DOHH2 (cell line): ENCODE measurements around the gene ADTRP.

Experiments
- H3F3A ChIP-seq: fragments of 200-600 bp; sonication (generic), shearing (Covaris generic); 2 replicates; pipeline ENCODE4 v1.6.0; 2016; ENCODE audit warnings: antibody characterized with exemption, mild to moderate bottlenecking; ENCODE audit not compliant: control insufficient read depth, insufficient read depth
- H3K27ac ChIP-seq: fragments of 200-600 bp; sonication (generic); 2 replicates; pipeline ENCODE4 v1.5.1; 2014; ENCODE audit warnings: low read depth, mild to moderate bottlenecking, low read length, moderate library complexity
- H3K27me3 ChIP-seq: fragments of 200-600 bp; sonication (generic); 2 replicates; pipeline ENCODE4 v1.6.1; 2014; ENCODE audit warnings: mild to moderate bottlenecking, low read length, mixed read lengths; ENCODE audit not compliant: control insufficient read depth
- H3K36me3 ChIP-seq: fragments of 200-600 bp; sonication (generic); 2 replicates; pipeline ENCODE4 v1.6.1; 2014; ENCODE audit warnings: mild to moderate bottlenecking, low read length, moderate library complexity, mixed read lengths; ENCODE audit not compliant: control insufficient read depth
- H3K4me1 ChIP-seq: fragments of 200-600 bp; sonication (generic); 2 replicates; pipeline ENCODE4 v1.6.1; 2014; ENCODE audit warnings: mild to moderate bottlenecking, low read length, mixed read lengths; ENCODE audit not compliant: control insufficient read depth
- H3K4me2 ChIP-seq: fragments of 200-600 bp; sonication (generic); 2 replicates; pipeline ENCODE4 v1.6.0; 2014; ENCODE audit warnings: mild to moderate bottlenecking, low read length, moderate library complexity
- H3K4me3 ChIP-seq: fragments of 200-600 bp; sonication (generic); 2 replicates; pipeline ENCODE4 v1.5.1; 2014; ENCODE audit warnings: mild to moderate bottlenecking, low read length, mixed read lengths
- H3K79me2 ChIP-seq: fragments of 200-600 bp; sonication (generic); 2 replicates; pipeline ENCODE4 v1.6.1; 2014; ENCODE audit warnings: mild to moderate bottlenecking, low read length, mixed read lengths; ENCODE audit not compliant: control insufficient read depth
- H3K9me2 ChIP-seq: fragments of 200-600 bp; sonication (generic); replicated peaks from 2 replicates; pipeline ENCODE4 v1.6.1; 2014; ENCODE audit warnings: mild to moderate bottlenecking, low read length, mixed read lengths; ENCODE audit not compliant: control insufficient read depth
- H3K9me3 ChIP-seq: fragments of 200-600 bp; sonication (generic); 2 replicates; pipeline ENCODE4 v1.6.1; 2014; ENCODE audit warnings: antibody characterized with exemption, low read length, mixed read lengths; ENCODE audit not compliant: control insufficient read depth, insufficient read depth
- H4K20me1 ChIP-seq: fragments of 200-600 bp; sonication (generic); 2 replicates; pipeline ENCODE4 v1.6.0; 2014; ENCODE audit warnings: low read depth, mild to moderate bottlenecking, antibody characterized with exemption, low read length, moderate library complexity; ENCODE audit not compliant: control insufficient read depth, insufficient read depth
- CTCF ChIP-seq: fragments of 200-600 bp; sonication (generic); IDR thresholded peaks from one replicate; pipeline ENCODE4 v1.5.1; 2014; ENCODE audit warnings: antibody characterized with exemption, mild to moderate bottlenecking, low read depth, low read length; ENCODE audit not compliant: poor library complexity, severe bottlenecking
- EZH2phosphoT487 ChIP-seq: fragments of 200-600 bp; sonication (generic); IDR thresholded peaks from 2 replicates; pipeline ENCODE4 v1.6.1; 2017; ENCODE audit warnings: borderline replicate concordance, mild to moderate bottlenecking, antibody characterized with exemption, low read length, moderate library complexity, mixed read lengths

Gene ADTRP

GRCh38 chr6:11756726-11757125, 21.9 kb downstream of the ADTRP start:
- H3F3A ChIP-seq = no peaks in the 10 kb centered on the region
- no peaks in the 10 kb centered on the region for H3K9me3 ChIP-seq
- H3K4me1 ChIP-seq = no peaks in the 10 kb centered on the region
- no peak overlapping the region for H3K27ac ChIP-seq
- no peaks in the 10 kb centered on the region for H3K79me2 ChIP-seq
- H4K20me1 ChIP-seq = no peaks in the 10 kb centered on the region
- H3K4me2 ChIP-seq = no peak overlapping the region
- no peaks in the 10 kb centered on the region for H3K9me2 ChIP-seq
- TF ChIP-seq CTCF = no peak
- TF ChIP-seq EZH2phosphoT487 = no peak
- no peak overlapping the region for H3K4me3 ChIP-seq
- H3K27me3 ChIP-seq = no peaks in the 10 kb centered on the region
- H3K36me3 ChIP-seq = no peaks in the 10 kb centered on the region

DNA sequence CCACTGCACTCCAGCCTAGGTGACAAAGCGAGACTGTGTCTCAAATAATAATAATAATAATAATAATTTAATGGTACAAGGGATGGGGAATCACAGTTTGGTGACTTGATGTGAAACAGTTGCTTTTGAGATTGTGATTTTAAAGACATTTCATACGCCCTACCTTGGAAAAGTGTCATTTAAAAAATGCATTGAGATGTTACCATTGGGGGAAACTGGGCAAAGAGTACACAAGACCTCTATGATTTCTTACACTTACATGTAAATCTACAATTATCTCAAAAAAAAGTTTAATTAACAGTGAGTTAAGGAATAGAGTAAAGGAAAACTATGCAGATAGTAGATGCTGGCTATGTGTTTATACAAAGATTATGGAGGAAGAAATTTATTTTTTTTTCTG, 22.3 kb downstream of the ADTRP start:
- H3K36me3 ChIP-seq = no peaks in the 10 kb centered on the region
- no peak overlapping the region for H3K4me3 ChIP-seq
- no peaks in the 10 kb centered on the region for H3K4me1 ChIP-seq
- no peaks in the 10 kb centered on the region for H3K27me3 ChIP-seq
- H3K79me2 ChIP-seq = no peaks in the 10 kb centered on the region
- no peaks in the 10 kb centered on the region for H3F3A ChIP-seq
- no peak for TF ChIP-seq EZH2phosphoT487
- TF ChIP-seq CTCF = no peak
- no peaks in the 10 kb centered on the region for H4K20me1 ChIP-seq
- no peaks in the 10 kb centered on the region for H3K9me3 ChIP-seq
- no peaks in the 10 kb centered on the region for H3K9me2 ChIP-seq
- H3K4me2 ChIP-seq = no peak overlapping the region
- no peak overlapping the region for H3K27ac ChIP-seq

DNA sequence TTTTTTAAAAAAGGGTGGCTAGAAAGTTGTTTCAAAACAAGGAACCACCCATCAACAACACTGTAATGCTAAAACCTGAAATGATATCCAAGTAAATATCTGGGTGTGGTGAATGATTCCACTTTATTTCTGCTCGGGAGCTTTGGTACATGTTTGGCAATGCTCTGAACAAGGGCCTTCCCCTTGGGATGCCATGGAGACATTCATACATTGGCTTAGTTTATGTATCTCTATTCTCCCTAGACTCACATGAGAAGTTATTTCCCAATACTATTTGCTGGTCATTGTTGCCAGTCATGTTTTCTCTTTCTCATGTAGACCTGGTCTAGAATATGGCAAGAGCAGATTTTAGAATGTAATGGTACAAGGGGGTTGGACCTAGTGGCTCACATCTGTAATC, 22.9 kb downstream of the ADTRP start:
- Histone ChIP-seq H3K4me1 (no peaks in the 10 kb centered on the region), H3K36me3 (no peaks in the 10 kb centered on the region), H4K20me1 (no peaks in the 10 kb centered on the region), H3K4me2 (no peak overlapping the region), H3K9me2 (no peaks in the 10 kb centered on the region), H3F3A (no peaks in the 10 kb centered on the region), H3K27me3 (no peaks in the 10 kb centered on the region), H3K79me2 (no peaks in the 10 kb centered on the region), H3K27ac (no peak overlapping the region), H3K9me3 (no peaks in the 10 kb centered on the region), H3K4me3 (no peak overlapping the region)
- TF ChIP-seq CTCF (no peak), EZH2phosphoT487 (no peak)
